HL-60 (cell line): Measurements from ENCODE around the gene AHI1.

ENCODE experiments used
- DNase-seq, 2 experiments: peaks; one replicate each; pipeline ENCODE4 v3.0.0-alpha.2; 2010 to 2020; ENCODE audit warnings: low read depth in 1 of 2, low spot score in 1 of 2
- H3K27ac ChIP-seq: fragments of 250-450 bp; sonication (Bioruptor Pico); replicated peaks from 2 replicates; pipeline ENCODE4 v1.5.1; 2020; ENCODE audit warnings: mild to moderate bottlenecking, moderate library complexity
- H3K27me3 ChIP-seq: fragments of 250-450 bp; sonication (Bioruptor Pico); 2 replicates; pipeline ENCODE4 v1.5.1; 2021; ENCODE audit warnings: mild to moderate bottlenecking, moderate library complexity; ENCODE audit not compliant: insufficient read depth, poor library complexity, severe bottlenecking
- H3K4me3 ChIP-seq: replicated peaks from 2 replicates; pipeline ENCODE4 v1.5.1; 2011; ENCODE audit warnings: mild to moderate bottlenecking, control low read depth, low read length; ENCODE audit not compliant: insufficient read depth
- GABPA ChIP-seq: IDR thresholded peaks from 2 replicates; pipeline ENCODE4 v1.6.1; 2012; ENCODE audit warnings: low read depth
- POLR2AphosphoS5 ChIP-seq: IDR thresholded peaks from 2 replicates; pipeline ENCODE4 v1.6.1; 2012; ENCODE audit warnings: low read depth
- SPI1 ChIP-seq: IDR thresholded peaks from 2 replicates; pipeline ENCODE4 v1.6.1; 2012; ENCODE audit warnings: low read depth, mild to moderate bottlenecking, borderline replicate concordance
- TF ChIP-seq, protein P1 (sequence below): IDR thresholded peaks from one replicate; pipeline ENCODE4 v1.5.1; 2011; ENCODE audit warnings: low read length, control low read depth, inconsistent platforms; ENCODE audit not compliant: insufficient read depth
- TF ChIP-seq, protein P2 (sequence below): IDR thresholded peaks from 2 replicates; pipeline ENCODE4 v1.6.1; 2012; ENCODE audit warnings: low read depth; ENCODE audit not compliant: insufficient replicate concordance

The AHI1 gene

DNA sequence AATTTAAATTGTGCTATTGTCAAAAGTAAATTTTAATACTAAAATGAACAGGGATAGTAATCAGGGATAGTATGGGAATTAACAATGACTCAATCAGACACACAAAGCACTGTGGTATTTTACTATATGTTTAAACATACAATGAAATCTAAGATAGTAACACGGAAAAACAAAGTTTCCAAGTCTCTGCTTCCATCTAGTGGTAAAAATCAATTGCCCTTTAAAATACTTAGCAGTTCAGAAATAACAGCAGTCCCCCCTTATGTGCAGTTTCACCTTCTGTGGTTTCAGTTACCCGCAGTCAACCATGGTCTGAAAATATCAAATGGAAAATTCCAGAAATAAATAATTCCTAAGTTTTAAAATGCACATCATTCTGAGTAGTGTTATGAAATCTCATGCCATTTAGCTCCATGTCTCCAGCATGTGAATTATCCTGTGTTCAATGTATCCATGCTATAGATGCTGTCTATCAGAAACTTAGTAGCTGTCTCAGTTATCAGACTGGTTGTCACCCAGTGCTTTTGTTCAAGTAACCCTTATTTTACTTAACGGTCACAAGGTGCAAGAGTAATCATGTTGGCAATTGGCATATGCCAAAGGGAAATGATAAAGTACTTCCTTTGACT, 58.5 kb downstream of the AHI1 start:
- H3K4me3 ChIP-seq: no peak overlapping the region
- no peak for TF ChIP-seq GABPA
- TF ChIP-seq, protein P1, sequence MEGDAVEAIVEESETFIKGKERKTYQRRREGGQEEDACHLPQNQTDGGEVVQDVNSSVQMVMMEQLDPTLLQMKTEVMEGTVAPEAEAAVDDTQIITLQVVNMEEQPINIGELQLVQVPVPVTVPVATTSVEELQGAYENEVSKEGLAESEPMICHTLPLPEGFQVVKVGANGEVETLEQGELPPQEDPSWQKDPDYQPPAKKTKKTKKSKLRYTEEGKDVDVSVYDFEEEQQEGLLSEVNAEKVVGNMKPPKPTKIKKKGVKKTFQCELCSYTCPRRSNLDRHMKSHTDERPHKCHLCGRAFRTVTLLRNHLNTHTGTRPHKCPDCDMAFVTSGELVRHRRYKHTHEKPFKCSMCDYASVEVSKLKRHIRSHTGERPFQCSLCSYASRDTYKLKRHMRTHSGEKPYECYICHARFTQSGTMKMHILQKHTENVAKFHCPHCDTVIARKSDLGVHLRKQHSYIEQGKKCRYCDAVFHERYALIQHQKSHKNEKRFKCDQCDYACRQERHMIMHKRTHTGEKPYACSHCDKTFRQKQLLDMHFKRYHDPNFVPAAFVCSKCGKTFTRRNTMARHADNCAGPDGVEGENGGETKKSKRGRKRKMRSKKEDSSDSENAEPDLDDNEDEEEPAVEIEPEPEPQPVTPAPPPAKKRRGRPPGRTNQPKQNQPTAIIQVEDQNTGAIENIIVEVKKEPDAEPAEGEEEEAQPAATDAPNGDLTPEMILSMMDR: peak; percentile 52
- no peaks in the 10 kb centered on the region for H3K27me3 ChIP-seq
- no peak overlapping the region for H3K27ac ChIP-seq
- DNase-seq: peak in 1 of 2 experiments; percentile 30

DNA sequence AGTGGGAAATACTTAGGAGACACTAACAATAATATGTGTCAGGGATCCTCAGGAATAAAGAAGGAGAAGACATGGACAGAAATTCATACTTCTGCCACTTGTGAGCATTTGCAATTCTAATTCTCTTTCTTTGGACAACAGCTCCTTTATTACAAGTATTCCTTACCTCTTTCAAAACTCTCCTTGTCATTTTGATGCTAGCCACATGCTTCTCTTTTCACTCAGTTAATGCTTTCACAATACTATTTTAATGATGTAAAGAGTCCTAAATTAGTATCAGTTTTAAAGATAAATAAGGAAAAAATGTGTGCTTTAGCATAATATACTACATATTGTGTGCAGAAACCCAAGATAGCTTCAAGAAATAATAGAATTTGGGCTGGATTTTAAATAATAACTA, 62.5 kb downstream of the AHI1 start:
- no peak overlapping the region for H3K4me3 ChIP-seq
- no peak overlapping the region for H3K27ac ChIP-seq
- DNase-seq: no peak
- H3K27me3 ChIP-seq: no peaks in the 10 kb centered on the region
- TF ChIP-seq, protein P1: no peak
- no peak for TF ChIP-seq GABPA
- TF ChIP-seq SPI1: no peak
- TF ChIP-seq, protein P2, sequence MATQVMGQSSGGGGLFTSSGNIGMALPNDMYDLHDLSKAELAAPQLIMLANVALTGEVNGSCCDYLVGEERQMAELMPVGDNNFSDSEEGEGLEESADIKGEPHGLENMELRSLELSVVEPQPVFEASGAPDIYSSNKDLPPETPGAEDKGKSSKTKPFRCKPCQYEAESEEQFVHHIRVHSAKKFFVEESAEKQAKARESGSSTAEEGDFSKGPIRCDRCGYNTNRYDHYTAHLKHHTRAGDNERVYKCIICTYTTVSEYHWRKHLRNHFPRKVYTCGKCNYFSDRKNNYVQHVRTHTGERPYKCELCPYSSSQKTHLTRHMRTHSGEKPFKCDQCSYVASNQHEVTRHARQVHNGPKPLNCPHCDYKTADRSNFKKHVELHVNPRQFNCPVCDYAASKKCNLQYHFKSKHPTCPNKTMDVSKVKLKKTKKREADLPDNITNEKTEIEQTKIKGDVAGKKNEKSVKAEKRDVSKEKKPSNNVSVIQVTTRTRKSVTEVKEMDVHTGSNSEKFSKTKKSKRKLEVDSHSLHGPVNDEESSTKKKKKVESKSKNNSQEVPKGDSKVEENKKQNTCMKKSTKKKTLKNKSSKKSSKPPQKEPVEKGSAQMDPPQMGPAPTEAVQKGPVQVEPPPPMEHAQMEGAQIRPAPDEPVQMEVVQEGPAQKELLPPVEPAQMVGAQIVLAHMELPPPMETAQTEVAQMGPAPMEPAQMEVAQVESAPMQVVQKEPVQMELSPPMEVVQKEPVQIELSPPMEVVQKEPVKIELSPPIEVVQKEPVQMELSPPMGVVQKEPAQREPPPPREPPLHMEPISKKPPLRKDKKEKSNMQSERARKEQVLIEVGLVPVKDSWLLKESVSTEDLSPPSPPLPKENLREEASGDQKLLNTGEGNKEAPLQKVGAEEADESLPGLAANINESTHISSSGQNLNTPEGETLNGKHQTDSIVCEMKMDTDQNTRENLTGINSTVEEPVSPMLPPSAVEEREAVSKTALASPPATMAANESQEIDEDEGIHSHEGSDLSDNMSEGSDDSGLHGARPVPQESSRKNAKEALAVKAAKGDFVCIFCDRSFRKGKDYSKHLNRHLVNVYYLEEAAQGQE: no peak
- TF ChIP-seq POLR2AphosphoS5: no peak

DNA sequence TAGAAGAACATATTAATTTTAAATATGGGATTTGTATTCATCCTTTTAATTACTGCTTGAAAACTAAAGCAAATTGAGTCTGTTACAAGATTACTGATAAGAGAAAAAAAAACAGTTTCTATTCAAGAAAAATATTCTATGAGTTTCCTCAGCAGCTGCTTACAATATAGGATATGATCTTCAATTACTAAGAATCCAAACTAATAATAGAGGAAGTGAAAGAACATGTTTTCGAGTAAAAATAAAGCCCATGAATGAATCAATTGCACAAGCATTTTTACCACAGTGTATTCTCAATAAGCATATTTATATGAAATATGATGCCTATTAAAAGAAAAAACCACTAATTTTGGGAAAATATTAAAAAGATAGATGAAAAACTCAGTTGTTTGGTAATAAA, 63.4 kb downstream of the AHI1 start:
- Histone ChIP-seq H3K27ac (no peak overlapping the region), H3K4me3 (no peak overlapping the region), H3K27me3 (no peaks in the 10 kb centered on the region)
- DNase-seq: no peak
- TF ChIP-seq GABPA (no peak), POLR2AphosphoS5 (no peak), SPI1 (no peak)
- TF ChIP-seq, protein P1: no peak
- TF ChIP-seq, protein P2: no peak

DNA sequence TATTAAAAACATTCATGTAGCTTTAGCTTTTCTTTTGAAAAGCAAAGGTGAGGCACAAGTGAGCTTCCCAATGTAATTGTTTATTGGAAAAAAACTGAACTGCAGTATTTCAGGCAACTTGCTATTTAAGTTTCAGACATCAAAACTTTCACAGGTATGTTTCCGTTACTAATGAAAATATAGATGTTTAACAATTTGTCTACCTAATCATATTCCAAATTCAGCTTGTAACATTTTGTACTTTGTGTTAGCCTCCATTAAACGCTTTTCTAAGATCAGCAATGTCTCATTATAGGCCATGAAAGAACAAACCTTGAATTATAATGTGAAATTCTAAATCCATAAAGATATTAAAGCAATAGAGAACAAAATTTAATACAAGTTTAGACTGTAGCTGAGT, 69.5 kb downstream of the AHI1 start:
- Histone ChIP-seq H3K27me3 (no peaks in the 10 kb centered on the region), H3K27ac (no peak overlapping the region), H3K4me3 (no peak overlapping the region)
- DNase-seq: no peak
- TF ChIP-seq, protein P2: no peak
- TF ChIP-seq SPI1 (no peak), GABPA (no peak), POLR2AphosphoS5 (no peak)
- TF ChIP-seq, protein P1: no peak
